ENCODE data around the gene KIF24. TPM values are rescaled to one million over a fixed set of nuclear protein-coding genes. Genes with fewer than 3 reads are reported as not detected.

The KIF24 gene
- total and polyA plus RNA-seq, 2 of the 4 experiments (the other 2 are of a cell fraction) = 1.4 to 3.0 TPM

GRCh38 chr9:34335376-34335775 lies 6.3 kb upstream of the KIF24 start:
- Histone ChIP-seq H4K5ac (ENCODE audit: low read depth, low read length) (no peak overlapping the region), H3K9me1 (ENCODE audit: insufficient read depth, low read length) (no peaks in the 10 kb centered on the region), H2AK5ac (ENCODE audit: low read depth, low read length) (no peak overlapping the region), H3K9me3 (ENCODE audit: control insufficient read depth, insufficient read depth, low read length) (no peaks in the 10 kb centered on the region), H2AK9ac (replicated peaks; ENCODE audit: low read depth, low read length, poor library complexity) (no peak overlapping the region), H3K14ac (replicated peaks; ENCODE audit: low read depth, low read length) (no peak overlapping the region), H3K4me2 (ENCODE audit: low read depth, low read length) (no peak overlapping the region), H3K27ac (ENCODE audit: insufficient read depth, low read length) (no peak overlapping the region), H3K79me1 (ENCODE audit: low read depth in 1 of 2, low read length in 2 of 2) (peaks cover 25 to 49% of the 10 kb centered on the region in 2 experiments), H2BK120ac (ENCODE audit: low read depth, low read length) (no peak overlapping the region), H3K23ac (ENCODE audit: low read depth, low read length) (no peak overlapping the region), H2BK20ac (ENCODE audit: low read depth, low read length) (no peak overlapping the region), H3K27me3 (ENCODE audit: control insufficient read depth, insufficient read depth, low read length) (no peaks in the 10 kb centered on the region), H3K4me3 (ENCODE audit: insufficient read depth, low read depth, low read length) (no peak overlapping the region), H3K36me3 (ENCODE audit: control insufficient read depth, insufficient read depth, low read length) (peaks cover 20% of the 10 kb centered on the region), H3K56ac (ENCODE audit: extremely low read depth, insufficient read depth, low read length) (no peak overlapping the region), H3K9ac (ENCODE audit: low read depth, low read length) (no peak overlapping the region), H3K4ac (ENCODE audit: low read depth, low read length) (no peak overlapping the region), H4K20me1 (ENCODE audit: insufficient read depth, low read length) (peaks cover 3% of the 10 kb centered on the region; the same call in 1 of the 2 replicates), H3K4me1 (ENCODE audit: control insufficient read depth, insufficient read depth, low read length) (no peaks in the 10 kb centered on the region), H3K18ac (ENCODE audit: low read depth, low read length) (no peak overlapping the region), H2BK15ac (ENCODE audit: low read depth, low read length) (no peak overlapping the region), H2BK5ac (ENCODE audit: low read depth, low read length, poor library complexity, severe bottlenecking) (no peak overlapping the region), H4K91ac (ENCODE audit: insufficient read depth, low read depth, low read length) (no peak overlapping the region), H2AFZ (replicated peaks; ENCODE audit: low read length, poor library complexity) (no peak overlapping the region), H4K8ac (ENCODE audit: low read depth in 2 of 2, low read length in 2 of 2) (no peak overlapping the region)
- BruUV-seq (replicated peaks) = no TSS peak
- dilution Hi-C loops (cut with HindIII; ENCODE audit: low sequenced_read_pairs, unreplicated experiment) (no loop called here), intact Hi-C loops (cut with micrococcal nuclease) (no loop called here), in situ Hi-C loops (cut with MboI; ENCODE audit: low sequenced_read_pairs) (no loop called here)
- DNase-seq (no peak), ATAC-seq (ENCODE audit: low read depth) (no peak)
- POLR2A ChIA-PET (ENCODE audit: unreplicated experiment) = no interaction called here
- WGBS, 2 experiments (ENCODE audit: extremely low coverage in 2 of 2, insufficient read length in 1 of 2) = no CpG with 5 or more reads among the region's 4 CpGs
- CTCF ChIA-PET = interaction anchor here (1.0 kb wide), 1 partner anchor 9 kb away, joined by 3 read pairs; no protein-coding TSS in a partner anchor
- TF ChIP-seq CTCF (conservative IDR thresholded peaks at IDR 0.05; ENCODE audit: low read depth, low read length) (no peak), RCOR1 (IDR thresholded peaks at IDR 0.05; ENCODE audit: insufficient replicate concordance, low read length) (no peak), MAFK (IDR thresholded peaks at IDR 0.05; ENCODE audit: low read depth, low read length) (no peak), SMC3 (IDR thresholded peaks at IDR 0.05; ENCODE audit: low read depth, low read length) (no peak), RFX5 (IDR thresholded peaks at IDR 0.05; ENCODE audit: low read depth, low read length) (no peak), POLR2A (IDR thresholded peaks at IDR 0.05; ENCODE audit: low read depth, low read length) (no peak), MXI1 (IDR thresholded peaks at IDR 0.05; ENCODE audit: borderline replicate concordance, low read depth, low read length) (no peak), FOS (IDR thresholded peaks at IDR 0.05; ENCODE audit: low read depth, low read length) (no peak), CEBPB (IDR thresholded peaks at IDR 0.05; ENCODE audit: low read depth, low read length) (no peak), NFE2L2 (IDR thresholded peaks at IDR 0.05; ENCODE audit: low read depth, low read length) (no peak), RAD21 (IDR thresholded peaks at IDR 0.05; ENCODE audit: low read length) (no peak), MAZ (IDR thresholded peaks at IDR 0.05; ENCODE audit: borderline replicate concordance, low read depth, low read length) (no peak), ELK1 (IDR thresholded peaks at IDR 0.05; ENCODE audit: borderline replicate concordance, low read depth, low read length) (no peak), BHLHE40 (IDR thresholded peaks at IDR 0.05; ENCODE audit: low read depth, low read length) (no peak), USF2 (IDR thresholded peaks at IDR 0.05; ENCODE audit: low read depth, low read length) (no peak)
